AG09319 (cell line): Measurements from ENCODE around the gene RNF126.
"Not testable (repeated sequence)": the region's sequence is repeated elsewhere in the genome, so short reads cannot be mapped to it uniquely, and the experiment has no call there.

ENCODE experiments used
- DNase-seq: peaks from one replicate; pipeline ENCODE4 v3.0.0-alpha.2; 2010; ENCODE audit warnings: low read depth; ENCODE audit errors: extremely low read depth
- CTCF ChIP-seq: IDR thresholded peaks from 2 replicates; pipeline ENCODE4 v1.5.1; 2011; ENCODE audit warnings: low read depth, mild to moderate bottlenecking, inconsistent platforms, low read length, moderate library complexity

The RNF126 gene

GRCh38 chr19:633068-633785 is 29.8 kb downstream of the RNF126 start, which contains the start of gene POLRMT:
Gene POLRMT, minus strand, starts transcription at chr19:633537. Its CDS starts 25 bp downstream, at chr19:633512.
- no peak for TF ChIP-seq CTCF
- peak; percentile 95 for DNase-seq

GRCh38 chr19:632579-633067 is 30.4 kb downstream of the RNF126 start:
- no peak for TF ChIP-seq CTCF
- DNase-seq: no peak

GRCh38 chr19:629961-630714 is 32.9 kb downstream of the RNF126 start:
- TF ChIP-seq CTCF: no peak
- no peak for DNase-seq

- DNase-seq: not testable (repeated sequence)
These were observed 33.5 kb downstream of the RNF126 start for GRCh38 chr19:629515-629914.

- TF ChIP-seq CTCF: peak; percentile 13
- DNase-seq: no peak
These were observed 34.8 kb downstream of the RNF126 start for GRCh38 chr19:628168-628567.

- DNase-seq: not testable (repeated sequence)
These were observed 36.4 kb downstream of the RNF126 start for GRCh38 chr19:626566-626965.

GRCh38 chr19:625257-625656 is 37.8 kb downstream of the RNF126 start:
- TF ChIP-seq CTCF: no peak
- no peak for DNase-seq

- no peak for TF ChIP-seq CTCF
- no peak for DNase-seq
These were observed 38.4 kb downstream of the RNF126 start for GRCh38 chr19:624433-625109.
